ENCODE measurements around the gene DNAH11.

DNA sequence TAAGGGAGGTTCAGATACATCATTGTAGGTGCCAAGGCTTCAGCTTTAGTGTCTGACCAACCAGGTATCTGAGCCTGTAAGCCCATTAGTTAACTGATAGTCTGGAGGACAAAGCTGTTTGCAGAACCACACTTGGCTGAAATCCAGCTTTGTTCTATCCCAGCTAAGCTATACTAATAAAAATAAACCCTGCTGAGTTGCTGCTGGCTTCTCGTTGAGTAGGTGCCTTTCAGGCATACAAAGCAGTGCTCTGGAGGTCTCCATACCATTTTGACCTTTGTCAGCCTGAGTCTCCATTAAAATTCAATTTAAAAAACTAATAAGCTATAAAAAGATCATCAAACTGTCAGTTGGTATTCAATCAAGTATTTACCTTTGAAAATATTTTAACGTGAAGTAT, 380.8 kb downstream of the DNAH11 start:
- TF ChIP-seq CTCF (IDR thresholded peaks at IDR 0.05; ENCODE audit: control extremely low read depth in 1 of 3, insufficient read depth in 1 of 3, low read depth in 1 of 3, low read length in 3 of 3): no peak
- TF ChIP-seq POLR2A (IDR thresholded peaks at IDR 0.05; ENCODE audit: control extremely low read depth in 1 of 2, low read depth in 2 of 2, low read length in 2 of 2): no peak
- TF ChIP-seq EP300 (IDR thresholded peaks at IDR 0.05; ENCODE audit: borderline replicate concordance in 1 of 2, low read depth in 2 of 2, low read length in 2 of 2): no peak
- TF ChIP-seq POLR2AphosphoS5 (IDR thresholded peaks at IDR 0.05; ENCODE audit: low read depth, low read length): no peak
- no peak for TF ChIP-seq NANOG (IDR thresholded peaks at IDR 0.05; ENCODE audit: insufficient read depth, low read depth, low read length, poor library complexity, severe bottlenecking)
- no peak for TF ChIP-seq CHD2 (IDR thresholded peaks at IDR 0.05; ENCODE audit: low read length)
- TF ChIP-seq JUND (IDR thresholded peaks at IDR 0.05; ENCODE audit: low read length): no peak
- no peak for TF ChIP-seq RAD21 (IDR thresholded peaks at IDR 0.05 in 1 of 2, conservative IDR thresholded peaks at IDR 0.05 in 1 of 2; ENCODE audit: low read depth in 2 of 2, low read length in 2 of 2)
- no peak for TF ChIP-seq HDAC2 (IDR thresholded peaks at IDR 0.05; ENCODE audit: borderline replicate concordance in 1 of 2, low read depth in 2 of 2, low read length in 2 of 2)
- TF ChIP-seq EGR1 (IDR thresholded peaks at IDR 0.05; ENCODE audit: borderline replicate concordance, low read depth, low read length): no peak
- TF ChIP-seq SUZ12 (IDR thresholded peaks at IDR 0.05; ENCODE audit: low read length): no peak
- TF ChIP-seq SP1 (IDR thresholded peaks at IDR 0.05; ENCODE audit: low read depth, low read length): no peak
- no peak for TF ChIP-seq MAFK (IDR thresholded peaks at IDR 0.05; ENCODE audit: low read depth, low read length)
